GM21723 (cell line): ENCODE results near the gene PLEKHG5.

Experiments used
- ATAC-seq: cut with Tn5 transposase; IDR thresholded peaks from one replicate; pipeline ENCODE4 v1.9.1; 2021; ENCODE audit warnings: mild to moderate bottlenecking, moderate library complexity; ENCODE audit not compliant: unreplicated experiment

Gene PLEKHG5

DNA sequence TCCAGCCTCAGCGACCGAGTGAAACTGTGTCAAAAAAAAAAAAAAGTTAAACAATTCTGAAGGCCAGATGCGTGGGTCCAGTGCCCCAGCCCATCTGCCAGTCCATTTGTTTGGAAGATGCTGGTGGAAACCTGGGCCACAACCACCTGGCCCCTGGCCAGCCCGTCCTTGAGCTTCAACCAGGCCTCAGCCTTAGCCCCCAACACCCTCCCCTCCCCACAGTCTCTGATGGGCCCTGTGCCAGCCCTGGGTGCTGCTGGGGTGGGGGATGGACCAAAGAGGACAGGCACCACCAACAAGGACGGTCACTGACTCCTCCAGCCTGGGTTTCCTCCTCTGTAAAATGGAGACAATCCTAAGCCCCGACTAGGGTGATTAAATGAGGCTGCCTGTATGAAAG is 19.6 kb upstream of the PLEKHG5 start:
- no peak for ATAC-seq

DNA sequence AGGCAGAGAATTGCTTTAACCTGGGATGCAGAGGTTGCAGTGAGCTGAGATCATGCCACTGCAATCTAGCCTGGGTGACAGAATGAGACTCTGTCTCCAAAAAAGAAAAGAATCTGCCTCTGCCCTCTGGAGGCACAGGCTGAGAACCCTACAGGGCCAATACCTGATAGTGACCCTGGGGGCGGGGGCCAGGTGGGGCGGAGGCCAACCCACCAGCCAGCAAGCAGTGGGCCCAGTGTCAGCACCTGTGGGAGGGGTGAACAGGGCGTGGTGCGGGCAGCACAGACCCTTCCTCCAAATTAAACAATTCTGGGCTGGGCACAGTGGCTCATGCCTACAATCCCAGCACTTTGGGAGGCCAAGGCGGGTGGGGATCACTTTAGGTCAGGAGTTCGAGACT is 19.0 kb upstream of the PLEKHG5 start:
- no peak for ATAC-seq

DNA sequence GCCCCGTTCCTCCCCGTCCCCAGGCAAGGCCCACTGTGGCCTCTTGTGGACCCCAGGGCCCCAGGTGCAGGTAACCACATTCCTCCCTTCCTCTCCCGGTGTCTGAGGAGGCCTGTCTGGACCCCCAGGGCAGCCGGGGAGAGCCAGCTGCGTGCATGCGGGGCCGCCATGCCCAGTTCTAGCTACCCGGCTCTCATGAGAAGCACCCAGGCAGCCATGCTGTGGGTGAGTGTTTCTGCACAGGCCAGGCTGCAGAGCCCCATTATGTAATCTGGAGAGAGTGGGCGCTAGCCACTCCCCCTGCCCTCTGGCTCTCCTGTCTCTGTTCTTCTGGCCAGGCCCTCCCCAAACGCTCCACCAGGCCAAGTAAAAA is 18.4 kb upstream of the PLEKHG5 start:
- no peak for ATAC-seq

DNA sequence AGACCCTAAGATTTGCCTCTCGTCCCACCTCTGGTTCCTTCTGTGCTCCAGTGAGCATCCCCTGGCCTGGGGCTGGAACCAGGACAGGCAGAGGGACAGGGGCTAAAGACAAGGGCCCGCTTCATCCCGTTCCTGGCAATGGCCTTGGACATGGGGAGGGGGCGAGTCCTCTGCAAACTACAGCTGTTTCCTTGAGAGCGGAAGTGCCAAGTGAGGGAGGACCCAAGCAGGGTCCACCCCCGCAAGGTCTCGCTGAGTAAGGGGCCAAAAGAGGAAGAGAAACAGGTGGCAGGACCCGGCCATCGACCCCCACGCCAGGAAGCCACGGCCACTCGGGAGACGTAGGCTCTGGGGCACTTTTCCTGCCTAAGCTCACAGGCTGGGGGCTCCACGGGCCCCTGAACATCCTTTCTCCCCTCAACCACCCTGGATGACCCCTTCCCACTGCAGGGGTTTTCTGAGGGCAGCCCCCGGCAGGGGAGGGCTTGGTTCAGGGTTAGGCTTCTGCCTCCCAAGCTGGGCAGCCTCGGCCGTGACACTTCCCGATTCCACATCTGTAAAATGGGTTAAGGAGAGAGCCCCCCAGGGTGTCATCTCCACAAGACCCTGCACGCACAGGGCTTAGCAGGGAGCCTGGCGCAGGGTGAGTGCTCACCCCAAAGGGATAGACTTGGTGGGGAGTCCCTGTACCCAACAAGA is 17.9 kb upstream of the PLEKHG5 start:
- ATAC-seq, result no peak

DNA sequence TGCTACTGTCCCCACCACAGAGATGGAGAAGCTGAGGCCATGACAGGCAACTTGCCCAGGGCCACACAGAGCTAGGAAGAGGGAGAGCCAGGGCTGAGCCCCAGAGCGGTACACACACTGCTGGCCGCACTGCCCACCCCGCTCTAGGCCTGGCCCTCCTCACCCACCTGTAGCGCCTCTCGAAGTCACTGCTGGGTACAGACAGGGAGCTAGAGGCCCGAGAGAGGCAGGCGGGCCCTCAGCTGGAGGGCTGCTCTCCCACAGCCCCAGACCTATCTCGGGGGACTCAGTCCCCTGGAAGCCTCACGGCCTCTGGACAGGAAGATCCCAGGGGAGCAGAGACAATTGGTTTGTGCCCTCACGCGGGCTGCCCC is 17.3 kb upstream of the PLEKHG5 start:
- ATAC-seq, result no peak

DNA sequence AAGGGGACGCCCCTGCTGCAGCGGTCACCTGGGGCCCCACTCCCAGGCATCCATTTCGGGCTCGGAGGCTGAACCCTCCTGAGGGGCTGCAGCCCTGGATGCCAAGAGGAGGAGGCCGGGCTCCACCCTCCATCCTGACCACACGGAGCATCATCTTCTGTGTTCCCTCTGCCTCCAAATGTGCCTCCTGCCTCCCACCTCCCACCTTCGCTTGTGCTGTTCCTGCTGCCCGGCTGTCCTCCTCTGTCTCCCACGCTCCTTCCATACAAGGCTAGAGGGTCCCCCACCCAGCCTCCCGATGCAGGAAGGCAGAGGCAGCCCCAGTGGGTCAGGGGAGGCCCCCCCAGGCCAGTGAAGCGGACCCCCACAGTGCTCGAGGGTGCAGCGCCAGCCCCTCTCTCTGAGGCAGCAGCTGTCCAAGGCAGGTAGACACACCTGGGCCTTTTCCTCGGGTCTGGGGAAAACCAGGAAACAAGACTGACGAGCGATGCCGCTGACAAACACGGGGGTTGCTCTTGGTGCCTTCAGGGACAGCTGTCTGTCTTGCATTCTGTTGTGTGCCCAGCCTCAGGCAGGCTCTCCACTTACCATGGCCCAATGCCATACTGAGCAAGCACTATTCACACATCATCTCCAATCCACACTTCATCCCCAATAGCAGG is 16.8 kb upstream of the PLEKHG5 start:
- ATAC-seq, result no peak

DNA sequence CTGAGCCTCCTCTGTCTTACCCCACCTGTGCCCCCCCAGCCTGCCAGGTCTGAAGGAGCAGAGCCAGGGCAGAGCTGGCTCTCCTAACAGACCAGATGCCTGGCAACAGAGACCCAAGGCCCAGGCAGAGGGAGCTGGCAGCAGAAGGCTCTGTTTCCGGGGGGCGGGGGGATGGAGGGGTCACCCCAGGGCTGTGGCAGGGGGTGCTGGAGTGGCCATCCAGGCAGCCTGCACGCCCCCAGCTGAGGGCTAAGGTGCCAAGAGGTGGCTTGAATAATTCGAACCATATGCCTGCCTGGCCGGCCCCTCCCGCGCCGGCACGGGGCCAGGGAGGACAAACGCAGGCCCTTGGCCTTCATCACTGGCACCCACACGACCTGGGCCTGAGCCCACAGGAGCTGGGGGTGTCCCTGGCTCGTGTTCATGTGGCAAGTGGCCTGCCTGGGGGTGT is 16.0 kb upstream of the PLEKHG5 start:
- no peak for ATAC-seq

DNA sequence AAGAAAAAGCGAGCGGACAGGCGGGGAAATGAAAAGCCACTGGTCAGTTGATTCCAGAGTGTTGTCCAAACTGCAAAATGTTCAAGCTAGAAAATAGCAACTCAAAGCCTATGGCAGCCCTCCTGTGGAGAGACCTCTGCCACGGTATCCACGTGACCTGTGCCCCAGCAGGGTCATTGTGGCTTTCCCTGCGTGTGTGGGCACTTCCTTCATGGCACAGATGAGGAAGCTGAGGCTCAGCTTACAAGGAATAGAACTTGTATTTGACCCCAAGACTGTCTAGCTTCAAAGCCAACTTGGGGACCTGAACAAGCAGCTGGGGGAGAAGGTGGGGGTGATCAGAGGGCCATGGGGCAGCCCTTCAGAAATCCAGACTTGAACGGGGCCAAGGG is 15.6 kb upstream of the PLEKHG5 start:
- ATAC-seq, result no peak

DNA sequence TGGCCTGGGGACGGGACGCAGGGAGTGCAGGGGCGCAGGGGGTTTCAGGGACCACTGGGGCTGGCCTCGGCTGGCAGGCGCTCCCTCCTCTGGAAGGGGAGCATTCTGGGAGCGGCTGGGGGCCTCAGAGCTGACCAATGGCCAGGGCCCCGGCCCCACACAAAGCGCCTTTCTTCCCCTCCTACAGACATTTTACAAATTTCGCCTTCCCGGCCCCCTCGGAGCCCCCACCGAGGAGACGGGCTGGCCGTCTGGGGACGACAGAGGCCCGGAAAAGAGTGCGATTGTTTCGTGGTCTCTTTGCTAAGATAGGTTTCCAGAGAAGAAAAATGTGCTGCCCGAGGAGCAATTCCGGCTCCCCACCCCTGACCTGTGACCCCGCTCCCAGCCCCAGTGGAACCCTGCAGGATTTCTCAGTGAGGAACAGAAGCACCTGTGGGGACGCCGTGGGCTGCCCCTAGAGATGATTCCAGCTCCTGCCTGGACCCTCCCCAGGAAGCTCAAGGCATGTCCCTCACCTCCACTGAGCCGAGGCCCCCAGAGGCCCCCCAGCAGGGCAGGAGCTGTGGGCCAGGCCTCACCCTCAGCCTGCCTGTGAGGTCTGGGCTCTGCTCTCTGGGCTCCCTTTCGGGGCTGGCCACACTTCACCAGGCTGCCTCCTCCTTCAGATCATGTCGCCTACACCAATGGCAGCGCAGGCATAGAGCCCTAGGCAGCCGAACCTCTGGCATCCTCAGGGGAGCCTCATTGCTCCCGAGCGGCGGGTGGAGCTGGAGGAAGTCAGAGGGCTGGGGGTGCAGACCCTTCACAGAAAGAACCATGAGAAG is 15.0 kb upstream of the PLEKHG5 start:
- ATAC-seq, result no peak

DNA sequence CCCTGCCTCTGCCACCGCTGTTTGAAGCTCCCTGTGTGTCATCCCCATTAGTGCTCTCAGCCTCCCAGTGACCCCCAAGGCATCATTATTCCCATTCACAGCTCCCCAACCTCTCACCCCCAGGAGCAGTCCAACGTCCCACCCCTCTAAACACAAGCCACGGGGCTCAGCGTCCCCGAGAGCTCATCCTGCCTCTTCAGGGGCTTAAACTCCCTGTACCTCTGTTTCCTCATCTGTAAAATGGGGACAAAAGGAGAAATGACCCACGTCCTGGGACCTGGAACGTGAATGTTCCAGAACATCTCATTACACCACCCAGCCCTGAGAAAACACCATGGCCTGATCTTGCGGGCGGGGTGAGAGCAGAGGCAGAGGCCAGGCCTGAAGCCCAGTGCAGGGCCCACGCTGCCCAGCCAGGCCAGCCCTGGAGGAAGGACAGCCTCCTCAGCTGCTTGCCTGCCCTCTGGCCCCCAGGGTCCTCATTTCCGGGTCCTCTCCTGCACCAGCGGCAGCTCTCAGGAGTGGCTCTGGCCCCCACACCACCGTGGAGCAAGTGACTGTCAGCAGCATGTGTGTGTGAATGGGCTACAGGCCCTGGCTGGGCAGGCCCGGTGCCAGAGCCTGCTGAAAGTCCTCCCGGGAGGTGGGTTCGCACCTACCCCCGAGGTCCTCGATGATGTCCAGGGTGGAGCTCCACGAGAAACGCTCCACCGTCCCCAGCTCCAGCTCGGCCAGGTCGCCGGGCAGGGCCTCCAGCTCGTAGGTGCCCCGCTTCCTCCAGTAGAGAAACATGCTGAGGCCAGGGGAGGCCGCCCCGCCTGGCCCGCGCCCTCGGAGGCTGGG is 14.1 kb upstream of the PLEKHG5 start:
- no peak for ATAC-seq

DNA sequence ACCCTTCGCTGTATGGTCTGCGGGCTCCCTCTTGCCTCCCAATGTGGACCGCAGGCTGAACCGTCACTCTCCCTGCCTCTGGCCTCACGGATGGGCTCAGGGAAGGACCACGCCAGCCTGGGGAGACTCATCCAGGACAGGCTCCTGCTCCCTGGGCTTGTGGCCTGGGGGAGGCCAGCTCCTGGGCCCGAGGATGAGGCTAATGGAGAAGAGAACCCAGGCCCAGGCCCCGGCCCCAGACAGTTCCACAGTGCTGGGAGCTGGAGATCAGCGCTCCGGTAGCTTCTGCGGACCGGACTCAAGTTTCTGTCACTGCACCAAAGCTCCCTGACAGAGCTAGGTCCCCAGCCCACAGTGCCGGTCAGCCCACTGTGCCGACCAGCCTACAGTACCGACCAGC is 13.4 kb upstream of the PLEKHG5 start:
- ATAC-seq, result no peak

DNA sequence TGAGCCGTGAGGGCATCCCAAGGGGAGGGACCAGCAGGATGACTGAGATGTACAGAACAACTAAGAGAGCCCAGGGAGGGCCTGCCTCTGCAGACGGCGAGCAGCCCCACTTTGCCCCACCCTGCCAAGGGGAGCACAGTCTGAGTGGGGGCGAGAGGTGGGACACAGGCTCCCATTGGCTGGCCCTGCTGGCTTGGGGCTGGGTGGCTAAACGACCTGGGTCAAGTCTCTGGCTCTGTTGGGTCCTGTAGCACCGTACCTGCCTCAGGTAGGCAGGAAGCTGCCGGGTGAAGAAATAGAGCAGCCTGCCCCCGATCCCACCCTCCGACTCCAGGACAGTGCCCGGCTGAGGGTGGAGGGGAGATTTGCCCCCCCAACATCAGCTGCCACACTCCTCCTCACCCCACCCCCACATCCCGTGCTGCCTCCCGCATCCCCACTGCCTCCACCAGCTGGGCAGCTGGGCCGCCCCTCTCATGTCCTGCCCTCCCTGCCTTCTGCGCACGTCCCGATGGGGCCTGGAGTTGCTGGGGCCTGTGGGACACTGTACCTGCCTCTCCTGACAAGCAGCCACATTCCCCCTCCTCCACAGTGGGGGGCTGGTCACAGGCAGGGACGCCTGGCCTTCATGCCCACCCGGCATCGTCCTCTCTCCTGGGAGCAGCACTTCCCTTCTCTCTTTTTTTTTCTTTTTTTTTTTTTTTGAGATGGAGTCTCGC is 12.6 kb upstream of the PLEKHG5 start:
- ATAC-seq, result no peak

DNA sequence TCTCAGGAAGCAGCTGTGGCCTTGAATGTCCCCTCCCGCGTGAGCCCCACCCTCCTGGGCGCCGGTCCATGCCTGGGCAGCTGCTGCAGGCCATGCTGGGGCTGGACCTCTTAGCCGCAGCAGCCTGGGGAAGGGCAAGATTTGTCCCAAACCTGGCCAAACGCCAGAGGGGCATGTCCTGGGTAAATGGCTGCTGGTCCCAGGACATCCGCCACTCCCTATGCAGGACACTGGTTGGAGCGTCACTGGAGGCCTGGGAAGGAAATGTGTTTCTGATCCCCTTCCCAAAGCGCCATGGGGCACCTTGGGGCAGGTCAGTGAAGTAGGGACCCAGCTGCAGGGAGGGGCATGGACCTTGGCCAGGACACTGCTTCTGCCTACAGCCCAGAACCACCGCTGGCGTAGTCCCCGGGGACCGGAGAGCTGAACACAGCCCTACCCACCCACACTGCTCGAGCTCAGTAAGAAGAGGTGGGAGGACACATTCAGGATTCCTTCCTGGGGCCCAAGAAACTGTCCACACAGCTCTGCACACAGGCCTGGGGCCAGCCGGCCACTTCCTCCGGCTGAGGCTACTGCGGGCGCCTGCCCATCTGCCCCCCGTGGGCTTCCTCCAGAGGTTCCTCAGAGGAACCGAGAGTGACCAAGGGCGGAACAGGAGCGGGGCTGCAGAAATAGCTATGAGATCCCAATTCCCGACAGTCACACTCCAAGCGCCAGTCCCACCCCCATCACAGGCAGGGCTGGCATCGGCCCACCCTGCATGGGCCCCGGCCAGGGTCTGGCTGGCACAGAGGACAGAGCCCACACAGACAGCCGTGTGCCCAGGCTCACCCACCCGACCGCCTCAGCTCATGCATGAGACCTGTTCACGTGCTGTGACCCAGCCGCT is 10.8 kb upstream of the PLEKHG5 start:
- ATAC-seq, result no peak

DNA sequence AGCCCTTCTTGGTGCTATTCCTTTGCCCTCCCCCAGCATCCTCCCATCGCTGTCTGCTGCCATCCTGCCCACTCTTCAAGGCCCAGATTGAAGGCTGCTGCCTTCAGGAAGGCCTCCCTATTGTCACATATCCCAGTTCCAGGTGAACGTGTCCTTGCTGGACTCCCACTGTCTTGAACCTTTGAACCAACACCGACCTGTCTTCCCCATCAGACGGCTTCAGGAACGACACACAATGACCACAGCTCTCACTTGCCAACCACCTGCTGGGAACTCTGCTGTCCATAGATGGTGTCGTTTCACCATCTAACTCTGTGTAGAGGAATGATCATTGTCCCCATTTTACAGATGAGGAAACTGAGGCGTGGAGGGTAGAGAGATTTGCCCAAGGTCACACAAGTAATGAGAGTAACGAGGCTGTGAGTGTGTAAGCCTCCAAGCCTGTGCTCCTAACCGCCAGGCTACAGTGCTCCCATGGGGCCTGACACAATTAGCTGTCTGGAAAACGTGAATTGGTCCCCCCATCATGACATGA is 9.9 kb upstream of the PLEKHG5 start:
- no peak for ATAC-seq

DNA sequence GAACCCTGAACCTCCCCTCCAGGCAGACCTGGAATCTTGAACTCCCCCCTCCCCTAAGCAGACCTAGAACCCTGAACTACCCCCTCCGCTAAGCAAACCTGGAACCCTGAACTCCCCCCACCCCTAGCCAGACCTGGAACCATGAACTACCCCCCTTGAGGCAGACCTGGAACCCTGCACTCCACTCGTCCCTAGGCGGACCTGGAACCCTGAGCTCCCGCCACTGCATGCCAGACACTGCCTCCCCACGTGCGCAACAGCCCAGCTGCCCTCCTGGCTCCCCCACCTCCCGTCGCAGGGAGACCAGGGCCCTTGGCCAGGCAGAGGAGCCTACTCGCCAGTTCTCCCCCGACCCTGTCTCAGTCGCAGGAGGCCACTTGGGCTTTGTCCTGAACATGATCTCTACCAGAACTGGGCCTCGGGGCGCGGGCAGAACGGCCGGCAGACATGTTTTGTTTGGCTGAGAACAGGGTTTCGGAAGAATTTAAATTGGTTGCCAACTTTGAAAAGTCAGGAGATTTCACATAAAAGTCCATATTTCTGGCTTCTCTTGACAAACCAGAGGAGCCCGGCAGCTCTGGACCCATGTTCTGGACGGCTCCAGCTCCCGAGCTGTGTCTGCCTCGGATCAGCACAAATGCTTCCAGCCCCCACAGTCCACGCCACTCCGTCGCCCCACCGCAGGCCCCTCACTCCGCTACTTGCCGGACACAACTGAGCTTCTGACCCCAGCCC is 9.2 kb upstream of the PLEKHG5 start:
- no peak for ATAC-seq

DNA sequence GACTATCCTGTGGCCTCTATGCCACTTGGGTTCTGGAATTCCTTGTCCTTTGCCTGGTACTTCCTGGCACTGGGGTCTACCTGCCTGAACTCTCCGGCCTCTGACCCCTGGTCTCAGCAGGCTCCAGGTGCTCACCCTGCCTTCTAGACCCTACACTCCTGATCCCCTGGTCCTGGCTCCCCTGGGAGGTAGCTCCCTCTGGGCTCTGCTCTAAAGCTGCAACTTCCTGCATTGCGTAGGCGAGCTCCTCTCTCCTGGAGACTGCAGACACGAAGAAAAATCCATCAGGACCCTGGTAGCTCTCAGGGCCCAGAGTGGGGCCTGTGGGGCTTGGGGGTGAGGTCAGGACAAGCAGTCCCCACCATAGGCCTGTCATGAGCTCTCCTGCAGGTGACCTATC is 7.8 kb upstream of the PLEKHG5 start:
- no peak for ATAC-seq

DNA sequence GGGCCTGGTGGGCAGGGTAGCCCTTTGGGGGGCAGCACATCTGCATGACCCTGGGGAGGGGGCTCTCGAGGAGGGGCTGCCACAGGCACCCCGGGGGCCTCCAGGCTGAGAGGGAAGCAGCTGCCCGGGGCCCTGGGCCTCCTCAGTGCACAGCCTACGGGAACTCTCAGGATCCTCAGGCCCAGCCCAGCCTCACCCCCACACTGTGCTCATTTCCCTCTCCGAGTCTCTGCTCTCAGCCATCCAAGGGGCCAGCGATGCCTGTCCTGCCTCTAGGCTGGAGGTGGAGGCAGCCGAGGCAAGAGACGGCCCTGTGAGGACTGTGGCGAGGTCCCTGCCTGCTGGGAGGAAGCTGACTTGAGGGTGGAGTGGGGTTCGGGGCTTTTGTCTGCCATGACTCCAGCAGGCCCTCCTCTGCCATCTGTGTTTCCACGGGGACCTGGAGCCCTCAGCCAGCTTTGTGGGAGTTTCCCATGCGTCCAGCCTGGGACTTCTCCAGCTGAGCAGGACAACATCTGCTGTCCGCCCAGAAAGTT is 7.2 kb upstream of the PLEKHG5 start:
- no peak for ATAC-seq

DNA sequence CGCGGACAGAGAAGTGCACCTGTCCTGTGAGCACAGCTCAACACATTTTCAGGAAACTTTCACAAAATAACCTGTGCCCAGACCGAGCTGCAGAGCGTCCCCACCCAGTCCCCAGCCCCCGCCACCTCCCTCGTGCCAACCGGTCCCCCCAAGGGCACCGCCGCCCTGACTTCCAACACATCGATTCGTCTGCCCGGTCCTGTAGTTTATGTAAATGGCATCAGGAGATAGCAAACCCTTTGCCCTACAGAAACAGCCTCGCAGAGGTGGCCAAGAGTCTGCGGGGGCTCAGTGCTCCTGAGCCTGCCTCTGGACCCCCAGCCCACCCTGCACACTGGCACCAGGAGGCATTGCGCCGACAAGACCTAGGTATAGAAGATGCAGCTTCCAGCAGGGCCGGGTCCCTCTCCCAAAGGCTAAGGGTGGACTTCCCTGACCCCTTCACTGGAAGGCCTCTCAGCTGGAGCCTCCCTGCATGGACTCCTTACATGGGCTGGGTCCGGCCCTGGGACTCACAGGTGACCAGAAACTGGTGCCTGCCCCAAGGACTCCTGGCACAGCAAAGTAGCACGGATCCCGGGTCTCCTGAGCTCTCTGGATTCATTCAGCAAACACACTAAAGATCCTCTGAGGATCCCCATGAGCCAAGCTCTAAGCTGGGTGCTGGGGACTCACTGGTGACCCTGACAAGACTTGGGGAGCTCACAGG is 6.6 kb upstream of the PLEKHG5 start:
- no peak for ATAC-seq
